ENCODE measurements around the gene BPIFB4. TPM values are rescaled to one million over a fixed set of nuclear protein-coding genes. Genes with fewer than 3 reads are reported as not detected.

The BPIFB4 gene
- total RNA-seq: not detected

- Histone ChIP-seq H3K4me1 (no peaks in the 10 kb centered on the region), H3K4me3 (no peak within 1 kb of the TSS), H3K27ac (no peak within 1 kb of the TSS), H3K27me3 (no peaks in the 10 kb centered on the region), H3K36me3 (no peaks in the 10 kb centered on the region), H3K9me3 (no peaks in the 10 kb centered on the region)
- 86% methylated on average over 2 of the region's 2 CpGs for WGBS, 2 donors
- TF ChIP-seq CTCF (IDR thresholded peaks at IDR 0.05) (no peak), POLR2A (IDR thresholded peaks at IDR 0.05) (no peak), EP300 (IDR thresholded peaks at IDR 0.05) (no peak)
- no peak for DNase-seq (ENCODE audit: low spot score in 2 of 2)
These were observed at the start of gene BPIFB4 for GRCh38 chr20:33079259-33079658. Gene BPIFB4, plus strand, starts transcription at chr20:33079643. Its CDS starts 1,884 bp downstream, at chr20:33081527.

- Histone ChIP-seq H3K4me3 (no peak overlapping the region), H3K36me3 (no peaks in the 10 kb centered on the region), H3K27me3 (no peaks in the 10 kb centered on the region), H3K9me3 (peaks cover 0 to 11% (median 0%) of the 10 kb centered on the region in 4 donors), H3K4me1 (no peaks in the 10 kb centered on the region), H3K27ac (no peak overlapping the region)
- TF ChIP-seq EP300 (IDR thresholded peaks at IDR 0.05) (no peak), POLR2A (IDR thresholded peaks at IDR 0.05) (no peak), CTCF (IDR thresholded peaks at IDR 0.05) (no peak)
- WGBS, 2 donors: 77 to 81% methylated on average over 9 of the region's 9 CpGs
- no peak for DNase-seq (ENCODE audit: low spot score in 2 of 2)
These were observed 49.4 kb upstream of the BPIFB4 start for GRCh38 chr20:33030076-33030475.

GRCh38 chr20:33030569-33030968 is 48.9 kb upstream of the BPIFB4 start:
- no peaks in the 10 kb centered on the region for H3K4me1 ChIP-seq
- DNase-seq (ENCODE audit: low spot score in 2 of 2): no peak
- H3K27ac ChIP-seq: no peak overlapping the region
- TF ChIP-seq EP300 (IDR thresholded peaks at IDR 0.05) (no peak), POLR2A (IDR thresholded peaks at IDR 0.05) (no peak), CTCF (IDR thresholded peaks at IDR 0.05) (no peak)
- H3K27me3 ChIP-seq: no peaks in the 10 kb centered on the region
- H3K9me3 ChIP-seq: peaks cover 0 to 11% (median 0%) of the 10 kb centered on the region in 4 donors
- 81 to 89% methylated on average over 6 of the region's 6 CpGs for WGBS, 2 donors
- no peak overlapping the region for H3K4me3 ChIP-seq
- H3K36me3 ChIP-seq: no peaks in the 10 kb centered on the region

GRCh38 chr20:33031531-33031930 is 47.9 kb upstream of the BPIFB4 start, which contains the start of gene BPIFB6:
Gene BPIFB6, plus strand, starts transcription at chr20:33031648. Its CDS starts 0 bp downstream, at chr20:33031648.
- WGBS, 2 donors: 75 to 93% methylated on average over 4 to 8 of the region's 10 CpGs
- Histone ChIP-seq H3K27ac (no peak within 1 kb of the TSS), H3K9me3 (peaks cover 0 to 11% (median 0%) of the 10 kb centered on the region in 4 donors), H3K4me1 (no peaks in the 10 kb centered on the region), H3K36me3 (no peaks in the 10 kb centered on the region), H3K27me3 (no peaks in the 10 kb centered on the region), H3K4me3 (no peak within 1 kb of the TSS)
- DNase-seq (ENCODE audit: low spot score in 2 of 2): no peak
- TF ChIP-seq EP300 (IDR thresholded peaks at IDR 0.05) (no peak), POLR2A (IDR thresholded peaks at IDR 0.05) (no peak), CTCF (IDR thresholded peaks at IDR 0.05) (no peak)

GRCh38 chr20:33032555-33032954 is 46.9 kb upstream of the BPIFB4 start:
- H3K27me3 ChIP-seq: no peaks in the 10 kb centered on the region
- no peaks in the 10 kb centered on the region for H3K4me1 ChIP-seq
- no peaks in the 10 kb centered on the region for H3K36me3 ChIP-seq
- H3K27ac ChIP-seq: no peak overlapping the region
- WGBS, 2 donors: 80 to 81% methylated on average over 6 of the region's 6 CpGs
- TF ChIP-seq CTCF (IDR thresholded peaks at IDR 0.05): no peak
- no peak for TF ChIP-seq POLR2A (IDR thresholded peaks at IDR 0.05)
- TF ChIP-seq EP300 (IDR thresholded peaks at IDR 0.05): no peak
- peaks cover 0 to 11% (median 0%) of the 10 kb centered on the region in 4 donors for H3K9me3 ChIP-seq
- H3K4me3 ChIP-seq: no peak overlapping the region
- no peak for DNase-seq (ENCODE audit: low spot score in 2 of 2)

All from tibial nerve (tissue), 4 donors.